ENCODE results near the gene CEP135. TPM values are rescaled to one million over a fixed set of nuclear protein-coding genes. Genes with fewer than 3 reads are reported as not detected.
"Not testable (repeated sequence)": the region's sequence is repeated elsewhere in the genome, so short reads cannot be mapped to it uniquely, and the experiment has no call there.

Gene CEP135
- total RNA-seq, 2 experiments from 2014 or later, result 12.5 to 12.9 TPM

DNA sequence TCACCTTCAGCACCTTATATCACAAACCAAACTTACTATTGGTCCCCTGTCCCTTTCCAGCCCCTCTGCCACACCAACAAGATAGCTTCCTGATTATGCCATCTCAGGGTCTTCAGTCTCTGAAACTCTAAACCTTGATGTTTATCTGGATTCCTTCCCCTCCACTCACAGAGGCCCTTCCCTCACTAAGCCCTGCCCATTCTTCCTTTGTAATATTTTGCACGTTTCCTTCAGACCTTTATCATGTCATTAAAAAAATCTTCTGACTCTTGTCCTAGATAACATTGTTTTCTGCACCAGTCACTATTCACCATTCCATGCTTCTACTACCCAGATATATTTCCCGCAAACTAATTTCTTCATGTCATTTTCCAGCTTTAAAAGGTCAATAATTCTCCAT lies 17.7 kb upstream of the CEP135 start:
- no peaks in the 10 kb centered on the region for H3K27me3 Mint-ChIP-seq
- ChIA-PET POLR2A (no interaction called here), CTCF (no interaction called here)
- no peak for ATAC-seq
- DNase-seq, result no peak
- TF ChIP-seq CTCF (IDR thresholded peaks at IDR 0.05), result no peak
- H3K4me3 Mint-ChIP-seq, result no peak overlapping the region
- no peaks in the 10 kb centered on the region for H3K36me3 Mint-ChIP-seq (ENCODE audit: low read depth)
- H3K4me1 Mint-ChIP-seq (ENCODE audit: low read depth), result no peaks in the 10 kb centered on the region
- no peaks in the 10 kb centered on the region for H3K9me3 Mint-ChIP-seq
- H3K27ac Mint-ChIP-seq, result no peak overlapping the region
- intact Hi-C loops (cut with micrococcal nuclease), result no loop called here

DNA sequence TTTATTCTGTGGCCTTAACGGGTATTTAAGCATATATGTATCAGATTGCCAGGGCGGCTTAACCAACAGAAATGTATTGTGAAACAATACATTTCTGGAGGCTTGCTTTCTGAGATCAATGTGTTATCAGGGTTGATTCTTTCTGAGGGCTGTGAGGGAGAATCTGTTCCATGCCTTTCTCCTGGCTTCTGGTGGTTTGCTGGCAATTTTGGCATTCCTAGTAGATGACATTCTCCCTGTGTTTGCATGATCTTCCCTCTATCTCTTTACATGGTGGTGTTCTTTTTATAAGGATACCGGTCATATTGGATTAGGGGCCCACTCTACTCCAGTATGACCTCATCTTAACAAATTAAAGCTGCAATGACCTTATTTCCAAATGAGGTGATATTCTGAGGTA lies 16.9 kb upstream of the CEP135 start:
- intact Hi-C loops (cut with micrococcal nuclease), result no loop called here
- POLR2A ChIA-PET, result no interaction called here
- H3K27me3 Mint-ChIP-seq, result no peaks in the 10 kb centered on the region
- no peak overlapping the region for H3K4me3 Mint-ChIP-seq
- no peak for ATAC-seq
- no peak for TF ChIP-seq CTCF (IDR thresholded peaks at IDR 0.05)
- CTCF ChIA-PET, result no interaction called here
- H3K9me3 Mint-ChIP-seq, result peaks cover 4% of the 10 kb centered on the region
- no peak for DNase-seq
- H3K36me3 Mint-ChIP-seq (ENCODE audit: low read depth), result peaks cover under 1% of the 10 kb centered on the region
- H3K27ac Mint-ChIP-seq, result no peak overlapping the region
- no peaks in the 10 kb centered on the region for H3K4me1 Mint-ChIP-seq (ENCODE audit: low read depth)

DNA sequence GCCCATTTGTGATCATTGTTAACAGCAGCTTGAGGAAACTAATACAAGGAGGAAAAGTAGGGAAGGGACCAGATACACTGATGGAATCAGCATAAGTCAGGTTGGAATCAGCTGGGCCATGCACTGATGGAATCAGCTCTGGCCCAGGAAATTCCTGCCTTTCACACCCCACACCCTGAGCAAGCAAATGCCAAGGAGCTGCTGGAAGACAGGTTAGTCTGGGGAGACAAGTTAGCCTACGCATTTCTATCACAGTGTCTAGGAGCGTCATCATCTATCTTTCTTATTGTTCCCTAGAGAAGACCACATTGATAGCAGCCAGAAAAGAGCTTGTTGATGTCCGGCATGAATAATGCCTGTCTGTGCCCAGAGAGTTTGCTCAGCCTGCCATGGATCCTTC lies 16.2 kb upstream of the CEP135 start:
- Mint-ChIP-seq H3K4me3 (no peak overlapping the region), H3K27ac (no peak overlapping the region), H3K9me3 (peaks cover 5% of the 10 kb centered on the region), H3K4me1 (ENCODE audit: low read depth) (no peaks in the 10 kb centered on the region), H3K27me3 (no peaks in the 10 kb centered on the region), H3K36me3 (ENCODE audit: low read depth) (peaks cover 6% of the 10 kb centered on the region)
- DNase-seq (no peak), ATAC-seq (no peak)
- POLR2A ChIA-PET, result no interaction called here
- CTCF ChIA-PET, result interaction anchor here (1.1 kb wide), 1 partner anchor 12 kb away, joined by 3 read pairs; no protein-coding TSS in a partner anchor
- no peak for TF ChIP-seq CTCF (IDR thresholded peaks at IDR 0.05)
- intact Hi-C loops (cut with micrococcal nuclease), result no loop called here

DNA sequence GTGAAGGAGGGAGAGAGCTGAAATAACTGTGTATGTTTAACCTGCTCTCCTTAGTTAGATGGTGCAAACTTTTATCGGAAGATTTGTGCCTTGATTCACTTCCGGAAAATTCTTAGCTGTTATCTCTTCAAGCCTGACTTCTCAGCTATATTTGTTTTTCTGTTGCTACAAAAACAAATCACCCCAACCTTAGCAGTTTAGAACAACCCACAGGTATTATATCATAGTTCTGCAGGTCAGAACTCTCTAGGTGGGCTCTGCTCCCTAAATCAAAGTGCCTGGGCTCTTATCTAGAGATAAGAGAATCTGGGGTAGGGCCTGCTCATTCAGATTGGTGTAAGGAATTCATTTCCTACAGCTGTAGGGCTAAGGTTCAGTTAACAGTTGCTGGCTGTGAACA lies 15.1 kb upstream of the CEP135 start:
- intact Hi-C loops (cut with micrococcal nuclease), result no loop called here
- Mint-ChIP-seq H3K4me1 (ENCODE audit: low read depth) (no peaks in the 10 kb centered on the region), H3K36me3 (ENCODE audit: low read depth) (peaks cover 13% of the 10 kb centered on the region), H3K9me3 (peaks cover 8% of the 10 kb centered on the region), H3K27me3 (no peaks in the 10 kb centered on the region), H3K27ac (no peak overlapping the region), H3K4me3 (no peak overlapping the region)
- no peak for TF ChIP-seq CTCF (IDR thresholded peaks at IDR 0.05)
- ChIA-PET POLR2A (interaction anchor here (0.8 kb wide), 1 partner anchor 84 kb away, joined by 4 read pairs; no protein-coding TSS in a partner anchor), CTCF (interaction anchor here (1.1 to 1.7 kb wide), 3 partner anchors 15 to 46 kb away, joined by 3 to 4 read pairs (median 3); partner anchors contain the start of gene CEP135)
- ATAC-seq, result no peak
- DNase-seq, result no peak

GRCh38 chr4:55935907-55936306 lies 12.8 kb upstream of the CEP135 start:
- CTCF ChIA-PET, result interaction anchor here (2.8 kb wide), 1 partner anchor 13 kb away, joined by 7 read pairs; the partner anchor contains the start of gene CEP135

More at GRCh38 chr4:55935907-55936306, 12.8 kb upstream of the CEP135 start:
- H3K4me1 Mint-ChIP-seq (ENCODE audit: low read depth); H3K27ac Mint-ChIP-seq; ATAC-seq; H3K27me3 Mint-ChIP-seq; H3K9me3 Mint-ChIP-seq; DNase-seq; H3K4me3 Mint-ChIP-seq; POLR2A ChIA-PET; intact Hi-C loops (cut with micrococcal nuclease): not testable (repeated sequence)
- peaks cover 19% of the 10 kb centered on the region for H3K36me3 Mint-ChIP-seq (ENCODE audit: low read depth)

Data from activated CD8-positive, alpha-beta T cell treated with anti-CD3 and anti-CD28 coated beads for 36 hours (primary cell).